Measurements from ENCODE around the gene PRPF38A.

DNA sequence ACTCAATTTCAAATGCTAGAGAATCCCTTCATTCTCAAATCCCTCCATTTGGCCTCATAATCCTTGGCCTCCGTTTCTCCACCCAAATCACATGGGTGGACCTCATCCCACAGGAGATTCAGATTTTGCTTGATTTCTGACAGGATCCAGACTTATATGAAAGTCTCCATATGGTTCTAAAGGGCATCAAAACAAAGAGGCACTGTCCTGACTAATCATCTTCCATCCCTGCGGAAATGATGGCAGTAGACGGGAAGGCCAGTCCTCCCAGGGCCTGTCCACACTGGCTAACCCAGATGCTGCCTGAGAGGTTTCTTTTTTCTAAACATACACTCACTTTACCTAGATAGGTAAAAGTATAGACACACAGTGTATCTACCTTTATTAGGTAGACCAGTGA is 19.0 kb upstream of the PRPF38A start:
- TF ChIP-seq POLR2AphosphoS5 (IDR thresholded peaks at IDR 0.05; ENCODE audit: borderline replicate concordance, low read depth, low read length) (no peak), EZH2 (IDR thresholded peaks at IDR 0.05) (no peak)

All from SK-N-MC (cell line).